G401 (cell line): ENCODE data around the gene RGS10. TPM values are rescaled to one million over a fixed set of nuclear protein-coding genes. Genes with fewer than 3 reads are reported as not detected.

Experiments
- DNase-seq: peaks from one replicate; pipeline ENCODE4 v3.0.0-alpha.2; 2015; ENCODE audit warnings: low spot score
- in situ Hi-C: cut with HindIII; loops from 2 replicates; pipeline ENCODE4 v1.10.0; 2016; ENCODE audit warnings: low sequenced_read_pairs, mixed read lengths
- total RNA-seq: library from RNA; depleted of rRNA; stranded (reverse); fragments of >200 nt; shearing (Covaris generic); gene quantifications from 2 replicates; pipeline ENCODE4 v1.2.3, GENCODE V29; 2014; rRNA removed

RGS10 gene
- total RNA-seq, 1 experiment from 2014 or later = 80.5 TPM

GRCh38 chr10:119457966-119458766 lies 84.4 kb downstream of the RGS10 start:
- DNase-seq = no peak
- in situ Hi-C loops = no loop called here

GRCh38 chr10:119456435-119456810 lies 86.1 kb downstream of the RGS10 start:
- DNase-seq = no peak
- in situ Hi-C loops = no loop called here

- DNase-seq = no peak
- in situ Hi-C loops = no loop called here
These were observed 86.7 kb downstream of the RGS10 start for GRCh38 chr10:119455609-119456434.

- in situ Hi-C loops = no loop called here
- DNase-seq = no peak
These were observed 87.5 kb downstream of the RGS10 start for GRCh38 chr10:119454990-119455389.

- in situ Hi-C loops = no loop called here
- no peak for DNase-seq
These were observed 88.2 kb downstream of the RGS10 start for GRCh38 chr10:119454316-119454715.

GRCh38 chr10:119453313-119453712 lies 89.2 kb downstream of the RGS10 start:
- DNase-seq = no peak
- in situ Hi-C loops = no loop called here

- in situ Hi-C loops = no loop called here
- DNase-seq = no peak
These were observed 90.1 kb downstream of the RGS10 start for GRCh38 chr10:119452396-119452795.

- in situ Hi-C loops = no loop called here
- DNase-seq = no peak
These were observed 91.1 kb downstream of the RGS10 start for GRCh38 chr10:119451300-119451896.

GRCh38 chr10:119450606-119451299 lies 91.8 kb downstream of the RGS10 start:
- in situ Hi-C loops = no loop called here
- DNase-seq = no peak

Other genes with a start within 250 kb of the RGS10 start
- gene TIAL1, start 54.2 kb upstream of the RGS10 start, total RNA-seq = 27.5 and 61.6 TPM in 2 replicates
- gene BAG3, start 108.7 kb upstream of the RGS10 start, total RNA-seq = 8.5 and 14.6 TPM in 2 replicates
- gene INPP5F, start 183.3 kb upstream of the RGS10 start, total RNA-seq = 7.9 and 10.1 TPM in 2 replicates